Neural crest cell (in vitro differentiated cells): ENCODE data around the gene WDR90. TPM values are rescaled to one million over a fixed set of nuclear protein-coding genes. Genes with fewer than 3 reads are reported as not detected.

Experiments used
- DNase-seq: peaks from one replicate; pipeline ENCODE4 v3.0.0; 2021; ENCODE audit warnings: low read depth, mixed read lengths, low spot score
- H3K27ac Mint-ChIP-seq: one replicate; pipeline ENCODE4 v1.8.0; 2021; ENCODE audit warnings: mild to moderate bottlenecking, mixed read lengths; ENCODE audit not compliant: unreplicated experiment
- H3K27me3 Mint-ChIP-seq: 2 replicates; pipeline ENCODE4 v1.8.0; 2021; ENCODE audit warnings: low read depth, mild to moderate bottlenecking, mixed read lengths
- H3K36me3 Mint-ChIP-seq: 2 replicates; pipeline ENCODE4 v1.8.0; 2021; ENCODE audit warnings: low read depth, mild to moderate bottlenecking, mixed read lengths
- H3K4me1 Mint-ChIP-seq: 2 replicates; pipeline ENCODE4 v1.8.0; 2021; ENCODE audit warnings: mixed read lengths
- H3K4me3 Mint-ChIP-seq: one replicate; pipeline ENCODE4 v1.8.0; 2021; ENCODE audit warnings: mild to moderate bottlenecking, mixed read lengths
- H3K9me3 Mint-ChIP-seq: 2 replicates; pipeline ENCODE4 v1.8.0; 2021; ENCODE audit warnings: mixed read lengths
- CTCF ChIP-seq: fragments of 200-600 bp; sonication (generic); conservative IDR thresholded peaks from 2 replicates; pipeline ENCODE4 v1.5.0; 2021; ENCODE audit warnings: antibody characterized with exemption, mild to moderate bottlenecking
- total RNA-seq: library from RNA; stranded (reverse); gene quantifications from 2 replicates; pipeline ENCODE4 v1.2.1, GENCODE V29; 2021

WDR90 gene
- total RNA-seq, 1 donor from 2014 or later, result 97.0 TPM

GRCh38 chr16:624526-625070 lies 24.6 kb upstream of the WDR90 start:
- Mint-ChIP-seq H3K27ac (no peak overlapping the region), H3K9me3 (no peaks in the 10 kb centered on the region), H3K4me1 (peaks cover 24% of the 10 kb centered on the region), H3K4me3 (no peak overlapping the region), H3K27me3 (no peaks in the 10 kb centered on the region), H3K36me3 (peaks cover 3% of the 10 kb centered on the region)
- TF ChIP-seq CTCF, result no peak
- DNase-seq, result no peak

GRCh38 chr16:625117-625976 lies 23.8 kb upstream of the WDR90 start:
- TF ChIP-seq CTCF, result no peak
- H3K27ac Mint-ChIP-seq, result no peak overlapping the region
- no peaks in the 10 kb centered on the region for H3K9me3 Mint-ChIP-seq
- DNase-seq, result no peak
- H3K36me3 Mint-ChIP-seq, result peaks cover 3% of the 10 kb centered on the region
- no peak overlapping the region for H3K4me3 Mint-ChIP-seq
- peaks cover 2% of the 10 kb centered on the region for H3K27me3 Mint-ChIP-seq
- H3K4me1 Mint-ChIP-seq, result peaks cover 30% of the 10 kb centered on the region

- no peak for TF ChIP-seq CTCF
- H3K27me3 Mint-ChIP-seq, result peaks cover 2% of the 10 kb centered on the region
- peaks cover 3% of the 10 kb centered on the region for H3K36me3 Mint-ChIP-seq
- H3K4me3 Mint-ChIP-seq, result peak overlapping the region; percentile 54
- no peak overlapping the region for H3K27ac Mint-ChIP-seq
- H3K4me1 Mint-ChIP-seq, result peaks cover 30% of the 10 kb centered on the region
- no peak for DNase-seq
- no peaks in the 10 kb centered on the region for H3K9me3 Mint-ChIP-seq
Observed at GRCh38 chr16:625977-626765, 23.0 kb upstream of the WDR90 start.

- DNase-seq, result no peak
- Mint-ChIP-seq H3K36me3 (peaks cover 3% of the 10 kb centered on the region), H3K4me1 (peaks cover 25% of the 10 kb centered on the region), H3K27me3 (peaks cover 2% of the 10 kb centered on the region), H3K9me3 (no peaks in the 10 kb centered on the region), H3K4me3 (peak overlapping the region; percentile 54), H3K27ac (no peak overlapping the region)
- TF ChIP-seq CTCF, result no peak
Observed at GRCh38 chr16:626787-627453, 22.2 kb upstream of the WDR90 start.
